ENCODE measurements around the gene FXYD2.
A peak's percentile ranks its signal among the peaks of the same experiment; 100 is the strongest.
"Not testable (repeated sequence)": the region's sequence is repeated elsewhere in the genome, so short reads cannot be mapped to it uniquely, and the experiment has no call there.

FXYD2 gene

GRCh38 chr11:117816151-117816741 is 8.3 kb downstream of the FXYD2 start:
- no peaks in the 10 kb centered on the region for H3K36me3 ChIP-seq
- no peak for TF ChIP-seq CTCF (IDR thresholded peaks at IDR 0.05)
- H3K27me3 ChIP-seq: no peaks in the 10 kb centered on the region
- H3K27ac ChIP-seq: peak overlapping the region; percentile 73
- peaks cover 24 to 29% of the 10 kb centered on the region in 2 experiments for H3K4me1 ChIP-seq (ENCODE audit: control insufficient read depth in 1 of 2, insufficient read depth in 1 of 2, low read depth in 1 of 2, low read length in 1 of 2)
- no peak overlapping the region for H3K4me3 ChIP-seq (ENCODE audit: low read depth in 1 of 2, low read length in 1 of 2)
- no peaks in the 10 kb centered on the region for H3K9me3 ChIP-seq

- no peak for TF ChIP-seq CTCF (IDR thresholded peaks at IDR 0.05)
- Histone ChIP-seq H3K27ac (peak overlapping the region; percentile 73), H3K9me3 (no peaks in the 10 kb centered on the region), H3K36me3 (no peaks in the 10 kb centered on the region), H3K4me3 (ENCODE audit: low read depth in 1 of 2, low read length in 1 of 2) (no peak overlapping the region), H3K4me1 (ENCODE audit: control insufficient read depth in 1 of 2, insufficient read depth in 1 of 2, low read depth in 1 of 2, low read length in 1 of 2) (peaks cover 24 to 29% of the 10 kb centered on the region in 2 experiments), H3K27me3 (peaks cover 2% of the 10 kb centered on the region)
These were observed 9.2 kb downstream of the FXYD2 start for GRCh38 chr11:117815262-117815803.

- H3K36me3 ChIP-seq: no peaks in the 10 kb centered on the region
- H3K4me1 ChIP-seq (ENCODE audit: control insufficient read depth in 1 of 2, insufficient read depth in 1 of 2, low read depth in 1 of 2, low read length in 1 of 2): peaks cover 24 to 29% of the 10 kb centered on the region in 2 experiments
- TF ChIP-seq CTCF (IDR thresholded peaks at IDR 0.05): no peak
- no peak overlapping the region for H3K4me3 ChIP-seq (ENCODE audit: low read depth in 1 of 2, low read length in 1 of 2)
- peak overlapping the region; percentile 73 for H3K27ac ChIP-seq
- no peaks in the 10 kb centered on the region for H3K9me3 ChIP-seq
- peaks cover 8% of the 10 kb centered on the region for H3K27me3 ChIP-seq
These were observed 9.7 kb downstream of the FXYD2 start for GRCh38 chr11:117814766-117815261.

GRCh38 chr11:117814204-117814765 is 10.3 kb downstream of the FXYD2 start:
- Histone ChIP-seq H3K4me1 (ENCODE audit: control insufficient read depth in 1 of 2, insufficient read depth in 1 of 2, low read depth in 1 of 2, low read length in 1 of 2) (peaks cover 24 to 29% of the 10 kb centered on the region in 2 experiments), H3K36me3 (no peaks in the 10 kb centered on the region), H3K27me3 (peaks cover 13% of the 10 kb centered on the region), H3K27ac (no peak overlapping the region), H3K9me3 (no peaks in the 10 kb centered on the region), H3K4me3 (ENCODE audit: low read depth in 1 of 2, low read length in 1 of 2) (no peak overlapping the region)
- no peak for TF ChIP-seq CTCF (IDR thresholded peaks at IDR 0.05)

GRCh38 chr11:117810056-117810451 is 14.5 kb downstream of the FXYD2 start:
- H3K4me1 ChIP-seq (ENCODE audit: control insufficient read depth in 1 of 2, insufficient read depth in 1 of 2, low read depth in 1 of 2, low read length in 1 of 2); H3K9me3 ChIP-seq; H3K4me3 ChIP-seq (ENCODE audit: low read depth in 1 of 2, low read length in 1 of 2); H3K36me3 ChIP-seq; H3K27ac ChIP-seq: not testable (repeated sequence)
- H3K27me3 ChIP-seq: peaks cover 44% of the 10 kb centered on the region

All from neutrophil (primary cell).